SH-SY5Y (cell line): ENCODE results near the gene NPEPL1.

ENCODE experiments used
- GATA2 ChIP-seq: IDR thresholded peaks from 2 replicates; pipeline ENCODE4 v1.6.1; 2011; ENCODE audit warnings: mild to moderate bottlenecking, low read depth, low read length
- GATA3 ChIP-seq: IDR thresholded peaks from 2 replicates; pipeline ENCODE4 v1.6.1; 2011; ENCODE audit warnings: low read depth, mild to moderate bottlenecking, low read length, moderate library complexity

GRCh38 chr20:58651559-58651945, 41.0 kb upstream of the NPEPL1 start:
- TF ChIP-seq GATA3 (no peak), GATA2 (no peak)
